Panc1 (cell line): ENCODE results near the gene SERAC1. TPM values are rescaled to one million over a fixed set of nuclear protein-coding genes. Genes with fewer than 3 reads are reported as not detected.

Experiments
- ATAC-seq: fragments of 200-7000 bp; cut with Tn5 transposase; 2 replicates; pipeline ENCODE4 v1.9.1; 2020; ENCODE audit warnings: mild to moderate bottlenecking, moderate library complexity
- BruUV-seq: library from RNA; stranded (reverse); fragments of 400-500 nt; replicated peaks from 2 replicates; lab custom pipeline; 2021; lab: Mats Ljungman, UMichigan
- CTCF ChIA-PET: fragments of 300-600 bp; sonication (Branson Sonifier 250); formaldehyde crosslinking; loops from one replicate; lab custom pipeline; 2022; ENCODE audit warnings: antibody characterized with exemption; lab: Charles Lee
- POLR2A ChIA-PET: fragments of 300-600 bp; sonication (Branson Sonifier 250); formaldehyde crosslinking; loops from one replicate; lab custom pipeline; 2022; ENCODE audit warnings: antibody characterized with exemption; lab: Charles Lee
- DNase-seq: peaks from one replicate; pipeline ENCODE4 v3.0.0-alpha.2; 2010; ENCODE audit warnings: low read depth, low spot score
- H3K27ac ChIP-seq: 2 replicates; pipeline ENCODE4 v1.5.1; 2011; ENCODE audit warnings: mild to moderate bottlenecking, low read length, inconsistent platforms
- H3K27me3 ChIP-seq: fragments of 200-500 bp; sonication (Bioruptor generic); 2 replicates; pipeline ENCODE4 v1.6.0; 2014; ENCODE audit warnings: low read length, inconsistent platforms; ENCODE audit not compliant: control insufficient read depth, insufficient read depth
- H3K36me3 ChIP-seq: fragments of 200-500 bp; sonication (Bioruptor generic); 2 replicates; pipeline ENCODE4 v1.5.1; 2014; ENCODE audit warnings: inconsistent platforms, mild to moderate bottlenecking, low read length, moderate library complexity; ENCODE audit not compliant: control insufficient read depth, insufficient read depth
- H3K4me1 ChIP-seq: 2 replicates; pipeline ENCODE4 v1.5.1; 2011; ENCODE audit warnings: inconsistent platforms, mild to moderate bottlenecking, low read length, moderate library complexity; ENCODE audit not compliant: control insufficient read depth, insufficient read depth
- H3K4me3 ChIP-seq, 2 experiments: 2 replicates each; pipeline ENCODE4 v1.5.1; 2011 to 2012; ENCODE audit warnings: low read depth in 2 of 2, low read length in 2 of 2, mild to moderate bottlenecking in 2 of 2, inconsistent platforms in 1 of 2, moderate library complexity in 1 of 2
- H3K9me3 ChIP-seq: fragments of 200-500 bp; sonication (Bioruptor generic); 2 replicates; pipeline ENCODE4 v1.5.1; 2014; ENCODE audit warnings: low read depth, mild to moderate bottlenecking, inconsistent platforms, low read length, moderate library complexity; ENCODE audit not compliant: control insufficient read depth, insufficient read depth
- POLR2AphosphoS5 ChIP-seq: IDR thresholded peaks from 2 replicates; pipeline ENCODE4 v1.6.1; 2012; ENCODE audit warnings: mild to moderate bottlenecking, low read depth, low read length, moderate library complexity
- SIN3A ChIP-seq: IDR thresholded peaks from 2 replicates; pipeline ENCODE4 v1.6.1; 2012; ENCODE audit warnings: low read depth, mild to moderate bottlenecking, low read length, moderate library complexity, borderline replicate concordance; ENCODE audit not compliant: insufficient read depth
- TCF7L2 ChIP-seq: IDR thresholded peaks from 2 replicates; pipeline ENCODE4 v1.6.1; 2011; ENCODE audit warnings: mild to moderate bottlenecking, low read depth, low read length, inconsistent platforms
- in situ Hi-C: cut with HindIII; loops from 2 replicates; pipeline ENCODE4 v1.10.0; 2016; ENCODE audit warnings: low sequenced_read_pairs, low pct_unique_long_range_greater_than_20kb
- intact Hi-C: fragments of 100-400 bp; cut with micrococcal nuclease; formaldehyde crosslinking; loops from one replicate; pipeline ENCODE4 v1.10.0; 2022; ENCODE audit not compliant: unreplicated experiment
- total RNA-seq: library from RNA; stranded (reverse); gene quantifications from one replicate; pipeline ENCODE4 v1.2.1, GENCODE V29; 2021; ENCODE audit not compliant: unreplicated experiment
- TF ChIP-seq, protein P1 (sequence below): fragments of 450-650 bp; IDR thresholded peaks from 2 replicates; pipeline ENCODE4 v1.5.1; 2017; ENCODE audit warnings: mild to moderate bottlenecking
- TF ChIP-seq, protein P2 (sequence below), 2 experiments: IDR thresholded peaks; 2 replicates each; pipeline ENCODE4 v1.6.1; 2011 to 2012; ENCODE audit warnings: low read depth in 2 of 2, control low read depth in 1 of 2, low read length in 1 of 2, mild to moderate bottlenecking in 1 of 2, moderate library complexity in 1 of 2; ENCODE audit not compliant: insufficient read depth in 1 of 2

The SERAC1 gene
- total RNA-seq, 1 experiment from 2014 or later, result 8.2 TPM

DNA sequence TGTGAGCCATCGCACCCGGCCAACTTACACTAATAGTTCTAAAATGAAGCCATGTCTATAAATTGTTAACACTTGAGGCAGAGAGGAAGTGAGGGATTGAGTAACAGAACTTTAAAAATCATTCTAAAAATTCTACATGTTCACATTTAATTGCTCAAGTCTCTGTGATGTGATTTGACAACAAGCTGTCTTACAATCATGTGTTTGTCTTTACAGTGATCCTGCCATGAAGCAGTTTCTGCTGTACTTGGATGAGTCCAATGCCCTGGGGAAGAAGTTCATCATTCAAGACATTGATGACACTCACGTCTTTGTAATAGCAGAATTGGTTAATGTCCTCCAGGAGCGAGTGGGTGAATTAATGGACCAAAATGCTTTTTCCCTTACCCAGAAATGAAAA is 23.7 kb upstream of the SERAC1 start:
- H3K4me3 ChIP-seq, result no peak overlapping the region
- TF ChIP-seq POLR2AphosphoS5 (no peak), TCF7L2 (no peak), SIN3A (no peak)
- TF ChIP-seq, protein P1, sequence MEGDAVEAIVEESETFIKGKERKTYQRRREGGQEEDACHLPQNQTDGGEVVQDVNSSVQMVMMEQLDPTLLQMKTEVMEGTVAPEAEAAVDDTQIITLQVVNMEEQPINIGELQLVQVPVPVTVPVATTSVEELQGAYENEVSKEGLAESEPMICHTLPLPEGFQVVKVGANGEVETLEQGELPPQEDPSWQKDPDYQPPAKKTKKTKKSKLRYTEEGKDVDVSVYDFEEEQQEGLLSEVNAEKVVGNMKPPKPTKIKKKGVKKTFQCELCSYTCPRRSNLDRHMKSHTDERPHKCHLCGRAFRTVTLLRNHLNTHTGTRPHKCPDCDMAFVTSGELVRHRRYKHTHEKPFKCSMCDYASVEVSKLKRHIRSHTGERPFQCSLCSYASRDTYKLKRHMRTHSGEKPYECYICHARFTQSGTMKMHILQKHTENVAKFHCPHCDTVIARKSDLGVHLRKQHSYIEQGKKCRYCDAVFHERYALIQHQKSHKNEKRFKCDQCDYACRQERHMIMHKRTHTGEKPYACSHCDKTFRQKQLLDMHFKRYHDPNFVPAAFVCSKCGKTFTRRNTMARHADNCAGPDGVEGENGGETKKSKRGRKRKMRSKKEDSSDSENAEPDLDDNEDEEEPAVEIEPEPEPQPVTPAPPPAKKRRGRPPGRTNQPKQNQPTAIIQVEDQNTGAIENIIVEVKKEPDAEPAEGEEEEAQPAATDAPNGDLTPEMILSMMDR, result no peak
- TF ChIP-seq, protein P2, sequence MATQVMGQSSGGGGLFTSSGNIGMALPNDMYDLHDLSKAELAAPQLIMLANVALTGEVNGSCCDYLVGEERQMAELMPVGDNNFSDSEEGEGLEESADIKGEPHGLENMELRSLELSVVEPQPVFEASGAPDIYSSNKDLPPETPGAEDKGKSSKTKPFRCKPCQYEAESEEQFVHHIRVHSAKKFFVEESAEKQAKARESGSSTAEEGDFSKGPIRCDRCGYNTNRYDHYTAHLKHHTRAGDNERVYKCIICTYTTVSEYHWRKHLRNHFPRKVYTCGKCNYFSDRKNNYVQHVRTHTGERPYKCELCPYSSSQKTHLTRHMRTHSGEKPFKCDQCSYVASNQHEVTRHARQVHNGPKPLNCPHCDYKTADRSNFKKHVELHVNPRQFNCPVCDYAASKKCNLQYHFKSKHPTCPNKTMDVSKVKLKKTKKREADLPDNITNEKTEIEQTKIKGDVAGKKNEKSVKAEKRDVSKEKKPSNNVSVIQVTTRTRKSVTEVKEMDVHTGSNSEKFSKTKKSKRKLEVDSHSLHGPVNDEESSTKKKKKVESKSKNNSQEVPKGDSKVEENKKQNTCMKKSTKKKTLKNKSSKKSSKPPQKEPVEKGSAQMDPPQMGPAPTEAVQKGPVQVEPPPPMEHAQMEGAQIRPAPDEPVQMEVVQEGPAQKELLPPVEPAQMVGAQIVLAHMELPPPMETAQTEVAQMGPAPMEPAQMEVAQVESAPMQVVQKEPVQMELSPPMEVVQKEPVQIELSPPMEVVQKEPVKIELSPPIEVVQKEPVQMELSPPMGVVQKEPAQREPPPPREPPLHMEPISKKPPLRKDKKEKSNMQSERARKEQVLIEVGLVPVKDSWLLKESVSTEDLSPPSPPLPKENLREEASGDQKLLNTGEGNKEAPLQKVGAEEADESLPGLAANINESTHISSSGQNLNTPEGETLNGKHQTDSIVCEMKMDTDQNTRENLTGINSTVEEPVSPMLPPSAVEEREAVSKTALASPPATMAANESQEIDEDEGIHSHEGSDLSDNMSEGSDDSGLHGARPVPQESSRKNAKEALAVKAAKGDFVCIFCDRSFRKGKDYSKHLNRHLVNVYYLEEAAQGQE (IDR thresholded peaks at IDR 0.05; ENCODE audit: insufficient read depth in 1 of 2, low read depth in 2 of 2, low read length in 1 of 2), result no peak
- in situ Hi-C loops, result no loop called here
- intact Hi-C loops, result no loop called here
- 0 out of 2 replicates have a peak, but pooled peaks cover 5% of the 10 kb centered on the region for H3K36me3 ChIP-seq
- ChIA-PET CTCF (no interaction called here), POLR2A (no interaction called here)
- H3K4me1 ChIP-seq, result no peaks in the 10 kb centered on the region
- no TSS peak for BruUV-seq
- H3K9me3 ChIP-seq, result no peaks in the 10 kb centered on the region
- H3K27ac ChIP-seq, result no peak overlapping the region
- DNase-seq (no peak), ATAC-seq (no peak)
- no peaks in the 10 kb centered on the region for H3K27me3 ChIP-seq

DNA sequence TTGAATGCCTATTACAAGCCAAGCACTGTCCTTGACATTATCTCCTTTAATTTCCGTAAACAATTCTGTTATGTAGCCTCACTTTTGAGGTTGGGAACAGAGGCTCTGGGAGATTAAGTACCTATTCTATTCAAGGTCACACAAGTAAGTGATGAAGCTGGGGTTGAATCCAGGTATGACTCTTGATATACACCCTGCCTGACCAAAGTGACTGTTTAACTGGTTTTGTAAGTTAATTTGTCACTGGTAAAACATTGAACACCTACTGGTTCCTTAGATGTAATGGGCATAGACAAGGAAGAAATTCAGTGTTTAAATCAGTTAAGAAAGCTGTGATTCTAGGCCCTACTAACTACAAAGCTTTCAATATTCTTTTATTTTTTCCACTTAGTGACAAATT is 23.0 kb upstream of the SERAC1 start:
- Histone ChIP-seq H3K4me3 (no peak overlapping the region), H3K4me1 (no peaks in the 10 kb centered on the region), H3K27me3 (no peaks in the 10 kb centered on the region), H3K36me3 (0 out of 2 replicates have a peak, but pooled peaks cover 5% of the 10 kb centered on the region), H3K27ac (no peak overlapping the region), H3K9me3 (no peaks in the 10 kb centered on the region)
- CTCF ChIA-PET, result no interaction called here
- TF ChIP-seq, protein P1, result no peak
- TF ChIP-seq SIN3A (no peak), TCF7L2 (no peak), POLR2AphosphoS5 (no peak)
- TF ChIP-seq, protein P2 (IDR thresholded peaks at IDR 0.05; ENCODE audit: insufficient read depth in 1 of 2, low read depth in 2 of 2, low read length in 1 of 2), result no peak
- BruUV-seq, result no TSS peak
- DNase-seq (no peak), ATAC-seq (no peak)
- POLR2A ChIA-PET, result no interaction called here
- in situ Hi-C loops, result no loop called here
- intact Hi-C loops, result no loop called here
